GM23338 (cell line): ENCODE data around the gene UGCG. TPM values are rescaled to one million over a fixed set of nuclear protein-coding genes. Genes with fewer than 3 reads are reported as not detected.

Experiments used
- ATAC-seq: fragments of 200-7000 bp; cut with Tn5 transposase; 3 replicates; pipeline ENCODE4 v1.9.1; 2020
- DNase-seq: peaks from one replicate; pipeline ENCODE4 v3.0.0-alpha.2; 2015; ENCODE audit warnings: low spot score
- H2AFZ ChIP-seq: fragments of 200-600 bp; sonication (generic); 2 replicates; pipeline ENCODE4 v1.8.0; 2016; ENCODE audit warnings: antibody characterized with exemption, mild to moderate bottlenecking, moderate library complexity
- H3F3A ChIP-seq: fragments of 200-600 bp; sonication (generic); replicated peaks from 2 replicates; pipeline ENCODE4 v1.8.0; 2017; ENCODE audit warnings: antibody characterized with exemption, mixed run types, low read depth
- H3K27ac ChIP-seq: fragments of 200-600 bp; sonication (generic); 2 replicates; pipeline ENCODE4 v1.6.1; 2016; ENCODE audit warnings: low read depth
- H3K27me3 ChIP-seq: fragments of 200-600 bp; sonication (generic); 2 replicates; pipeline ENCODE4 v1.8.0; 2016; ENCODE audit warnings: mild to moderate bottlenecking, mixed run types, moderate library complexity; ENCODE audit not compliant: insufficient read depth
- H3K36me3 ChIP-seq: fragments of 200-600 bp; sonication (generic); 2 replicates; pipeline ENCODE4 v1.8.0; 2016; ENCODE audit warnings: mild to moderate bottlenecking; ENCODE audit not compliant: insufficient read depth
- H3K4me1 ChIP-seq: fragments of 200-600 bp; sonication (generic); 2 replicates; pipeline ENCODE4 v1.8.0; 2016; ENCODE audit warnings: mild to moderate bottlenecking, moderate library complexity; ENCODE audit not compliant: insufficient read depth
- H3K4me2 ChIP-seq: fragments of 200-600 bp; sonication (generic); 2 replicates; pipeline ENCODE4 v1.7.1; 2017; ENCODE audit warnings: mixed run types
- H3K4me3 ChIP-seq: fragments of 200-600 bp; sonication (generic); 2 replicates; pipeline ENCODE4 v1.6.1; 2016; ENCODE audit warnings: mixed run types
- H3K79me2 ChIP-seq: fragments of 200-600 bp; sonication (generic); replicated peaks from 2 replicates; pipeline ENCODE4 v1.8.0; 2017; ENCODE audit warnings: mild to moderate bottlenecking; ENCODE audit not compliant: insufficient read depth
- H3K9me2 ChIP-seq: fragments of 200-600 bp; sonication (generic); 2 replicates; pipeline ENCODE4 v1.8.0; 2017; ENCODE audit not compliant: insufficient read depth
- H4K20me1 ChIP-seq: fragments of 200-600 bp; sonication (generic); replicated peaks from 2 replicates; pipeline ENCODE4 v1.8.0; 2017; ENCODE audit warnings: mild to moderate bottlenecking; ENCODE audit not compliant: insufficient read depth
- H3K27ac Mint-ChIP-seq: 2 replicates; pipeline ENCODE4 v1.8.0; 2020; ENCODE audit warnings: inconsistent platforms, mild to moderate bottlenecking, moderate library complexity, mixed read lengths
- H3K27me3 Mint-ChIP-seq: 3 replicates; pipeline ENCODE4 v1.8.0; 2022; ENCODE audit warnings: low read depth, mild to moderate bottlenecking, moderate library complexity, mixed read lengths, inconsistent platforms; ENCODE audit not compliant: insufficient read depth, poor library complexity
- H3K36me3 Mint-ChIP-seq: 3 replicates; pipeline ENCODE4 v1.8.0; 2021; ENCODE audit warnings: low read depth, mild to moderate bottlenecking, inconsistent platforms, moderate library complexity, mixed read lengths
- H3K4me1 Mint-ChIP-seq: 3 replicates; pipeline ENCODE4 v1.8.0; 2020; ENCODE audit warnings: mild to moderate bottlenecking, inconsistent platforms, mixed read lengths
- H3K4me3 Mint-ChIP-seq: 3 replicates; pipeline ENCODE4 v1.8.0; 2021; ENCODE audit warnings: moderate library complexity, mild to moderate bottlenecking, inconsistent platforms, mixed read lengths
- H3K9me3 Mint-ChIP-seq: 3 replicates; pipeline ENCODE4 v1.8.0; 2020; ENCODE audit warnings: moderate library complexity, mild to moderate bottlenecking, inconsistent platforms, mixed read lengths
- CREB1 ChIP-seq: fragments of 250-450 bp; sonication (Bioruptor Pico); IDR thresholded peaks from 2 replicates; pipeline ENCODE4 v1.5.0; 2020; ENCODE audit warnings: low read depth, mild to moderate bottlenecking, moderate library complexity
- CTCF ChIP-seq, 2 experiments: fragments of 200-600 bp in 1 of 2; sonication (generic) in 1 of 2; conservative IDR thresholded peaks; 2 replicates each; pipeline versions ENCODE4 v1.5.1 to v1.6.1; 2016 to 2017; ENCODE audit warnings: antibody characterized with exemption in 2 of 2, low read depth in 2 of 2, mild to moderate bottlenecking in 2 of 2, moderate library complexity in 1 of 2
- ETS1 ChIP-seq: IDR thresholded peaks from 2 replicates; pipeline ENCODE4 v1.6.1; 2016; ENCODE audit warnings: antibody characterized with exemption
- EZH2 ChIP-seq: fragments of 200-600 bp; sonication (generic); IDR thresholded peaks from one replicate; pipeline ENCODE4 v1.8.0; 2017; ENCODE audit warnings: antibody characterized with exemption, mild to moderate bottlenecking, low read depth; ENCODE audit not compliant: unreplicated experiment
- EZH2phosphoT487 ChIP-seq: fragments of 200-600 bp; sonication (generic); IDR thresholded peaks from one replicate; pipeline ENCODE4 v1.8.1; 2018; ENCODE audit warnings: antibody characterized with exemption; ENCODE audit not compliant: unreplicated experiment
- JUNB ChIP-seq: IDR thresholded peaks from one replicate; pipeline ENCODE4 v1.6.1; 2016; ENCODE audit warnings: antibody characterized with exemption; ENCODE audit not compliant: unreplicated experiment
- NANOG ChIP-seq: IDR thresholded peaks from 2 replicates; pipeline ENCODE4 v1.6.1; 2016; ENCODE audit warnings: antibody characterized with exemption, borderline replicate concordance
- POLR2AphosphoS5 ChIP-seq: IDR thresholded peaks from 2 replicates; pipeline ENCODE4 v1.6.1; 2016; ENCODE audit warnings: antibody characterized with exemption, low read depth
- REST ChIP-seq: IDR thresholded peaks from one replicate; pipeline ENCODE4 v1.6.1; 2018; ENCODE audit warnings: antibody characterized with exemption; ENCODE audit not compliant: unreplicated experiment
- STAT1 ChIP-seq: IDR thresholded peaks from one replicate; pipeline ENCODE4 v1.6.1; 2016; ENCODE audit warnings: antibody characterized with exemption; ENCODE audit not compliant: unreplicated experiment
- ZNF114 ChIP-seq: fragments of 250-450 bp; sonication (Bioruptor Pico); IDR thresholded peaks from 2 replicates; pipeline ENCODE4 v1.5.0; 2020; ENCODE audit warnings: mild to moderate bottlenecking, moderate library complexity
- ZNF331 ChIP-seq: fragments of 250-450 bp; sonication (Bioruptor Pico); IDR thresholded peaks from 2 replicates; pipeline ENCODE4 v1.5.0; 2020; ENCODE audit warnings: low read depth, mild to moderate bottlenecking, moderate library complexity
- ZNF462 ChIP-seq: fragments of 250-450 bp; sonication (Bioruptor Pico); IDR thresholded peaks from 2 replicates; pipeline ENCODE4 v1.5.0; 2020; ENCODE audit warnings: mild to moderate bottlenecking, moderate library complexity
- polyA plus RNA-seq: library from polyadenylated mRNA; unstranded; fragments of >200 nt; fragmentation: Nextera tagmentation; extraction: Ambion mirVana; gene quantifications from 2 replicates; pipeline ENCODE4 v1.2.1, GENCODE V29; 2016
- total RNA-seq: library from RNA; depleted of rRNA; stranded (reverse); fragments of >200 nt; shearing (Covaris generic); gene quantifications from 2 replicates; pipeline ENCODE4 v1.2.3, GENCODE V29; 2014

The UGCG gene
- total and polyA plus RNA-seq, 2 experiments from 2014 or later, result 30.4 to 44.9 TPM

- no peak for TF ChIP-seq JUNB
- no peak for TF ChIP-seq CTCF (conservative IDR thresholded peaks at IDR 0.05; ENCODE audit: low read depth in 2 of 2)
- TF ChIP-seq ZNF331, result no peak
- no peak for TF ChIP-seq EZH2
- TF ChIP-seq NANOG, result no peak
- no peak for TF ChIP-seq ETS1
- no peak for TF ChIP-seq POLR2AphosphoS5
These were observed 8.3 kb downstream of the UGCG start (continued) for GRCh38 chr9:111904891-111905291.

- no peak overlapping the region for H3K4me3 ChIP-seq
- no peaks in the 10 kb centered on the region for H3K36me3 ChIP-seq
- no peaks in the 10 kb centered on the region for H3K9me2 ChIP-seq
- no peak overlapping the region for H3K27ac Mint-ChIP-seq
- H4K20me1 ChIP-seq, result peaks cover 76% of the 10 kb centered on the region
- no peak overlapping the region for H3K4me2 ChIP-seq
- no peaks in the 10 kb centered on the region for H3K27me3 ChIP-seq
- H3K27me3 Mint-ChIP-seq, result peaks cover 3% of the 10 kb centered on the region
- H2AFZ ChIP-seq, result no peak overlapping the region
- ATAC-seq (no peak), DNase-seq (no peak)
- no peaks in the 10 kb centered on the region for H3K9me3 Mint-ChIP-seq
- no peak overlapping the region for H3K27ac ChIP-seq
- H3K4me1 ChIP-seq, result 0 out of 2 replicates have a peak, but pooled peaks cover 7% of the 10 kb centered on the region
- peaks cover 3% of the 10 kb centered on the region for H3K4me1 Mint-ChIP-seq
- H3K4me3 Mint-ChIP-seq, result no peak overlapping the region
- no peaks in the 10 kb centered on the region for H3K36me3 Mint-ChIP-seq
- no peaks in the 10 kb centered on the region for H3F3A ChIP-seq
- H3K79me2 ChIP-seq, result peaks cover 98% of the 10 kb centered on the region
- TF ChIP-seq ZNF462, result no peak
- TF ChIP-seq ZNF114 (CRISPR knock-in tag), result no peak
- TF ChIP-seq STAT1, result no peak
- TF ChIP-seq EZH2phosphoT487, result no peak
- TF ChIP-seq ZNF331, result no peak
- no peak for TF ChIP-seq JUNB
- TF ChIP-seq CREB1, result no peak
- no peak for TF ChIP-seq POLR2AphosphoS5
- no peak for TF ChIP-seq REST
- no peak for TF ChIP-seq NANOG
- TF ChIP-seq EZH2, result no peak
These were observed 10.5 kb downstream of the UGCG start for GRCh38 chr9:111907147-111907546.
